ENCODE measurements around the gene CTR9. TPM values are rescaled to one million over a fixed set of nuclear protein-coding genes. Genes with fewer than 3 reads are reported as not detected.

CTR9 gene
- total RNA-seq, 4 donors from 2014 or later, result 20.9 to 28.8 (median 23.7) TPM

- ATAC-seq (ENCODE audit: low FRiP score) (no peak), DNase-seq (ENCODE audit: low spot score) (no peak)
- TF ChIP-seq CTCF (IDR thresholded peaks at IDR 0.05), result no peak
Measured at GRCh38 chr11:10752061-10752460, 1.0 kb downstream of the CTR9 start.

GRCh38 chr11:10752486-10752885 is 1.4 kb downstream of the CTR9 start:
- DNase-seq (ENCODE audit: low spot score), result no peak
- no peak for ATAC-seq (ENCODE audit: low FRiP score)
- TF ChIP-seq CTCF (IDR thresholded peaks at IDR 0.05), result no peak

GRCh38 chr11:10758957-10759356 is 7.9 kb downstream of the CTR9 start:
- no peak for TF ChIP-seq CTCF (IDR thresholded peaks at IDR 0.05)
- no peak for DNase-seq (ENCODE audit: low spot score)
- no peak for ATAC-seq (ENCODE audit: low FRiP score)

- DNase-seq (ENCODE audit: low spot score) (no peak), ATAC-seq (ENCODE audit: low FRiP score) (no peak)
- no peak for TF ChIP-seq CTCF (IDR thresholded peaks at IDR 0.05)
Measured at GRCh38 chr11:10761085-10761698, 10.1 kb downstream of the CTR9 start.

- no peak for DNase-seq (ENCODE audit: low spot score)
- no peak for TF ChIP-seq CTCF (IDR thresholded peaks at IDR 0.05)
- ATAC-seq (ENCODE audit: low FRiP score), result no peak
Measured at GRCh38 chr11:10762185-10762584, 11.1 kb downstream of the CTR9 start.

- ATAC-seq (ENCODE audit: low FRiP score) (no peak), DNase-seq (ENCODE audit: low spot score) (no peak)
- TF ChIP-seq CTCF (IDR thresholded peaks at IDR 0.05), result no peak
Measured at GRCh38 chr11:10762913-10763421, 11.9 kb downstream of the CTR9 start.

GRCh38 chr11:10763766-10764165 is 12.7 kb downstream of the CTR9 start:
- no peak for TF ChIP-seq CTCF (IDR thresholded peaks at IDR 0.05)

More at GRCh38 chr11:10763766-10764165, 12.7 kb downstream of the CTR9 start:
- ATAC-seq (ENCODE audit: low FRiP score), result no peak
- no peak for DNase-seq (ENCODE audit: low spot score)

Measured in omental fat pad (tissue), 4 donors.